ENCODE data around the gene TMA7.

DNA sequence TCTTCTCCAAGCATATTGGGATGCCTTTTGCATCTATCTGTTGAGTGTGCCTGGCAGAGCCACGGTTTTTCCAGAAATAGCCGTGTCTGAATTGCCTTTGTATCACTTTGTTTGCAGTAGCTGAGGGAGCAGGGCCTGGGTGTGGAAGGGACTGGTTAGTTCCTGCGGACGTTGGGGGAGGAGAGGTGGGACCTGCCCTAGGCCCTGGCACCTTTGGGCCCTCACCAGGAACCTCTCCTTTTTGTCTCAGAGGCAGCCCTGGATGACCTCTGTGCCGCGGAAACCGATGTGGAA is 25.1 kb downstream of the TMA7 start:
- no peak for TF ChIP-seq POLR2A (IDR thresholded peaks at IDR 0.05)
- TF ChIP-seq, protein P1, sequence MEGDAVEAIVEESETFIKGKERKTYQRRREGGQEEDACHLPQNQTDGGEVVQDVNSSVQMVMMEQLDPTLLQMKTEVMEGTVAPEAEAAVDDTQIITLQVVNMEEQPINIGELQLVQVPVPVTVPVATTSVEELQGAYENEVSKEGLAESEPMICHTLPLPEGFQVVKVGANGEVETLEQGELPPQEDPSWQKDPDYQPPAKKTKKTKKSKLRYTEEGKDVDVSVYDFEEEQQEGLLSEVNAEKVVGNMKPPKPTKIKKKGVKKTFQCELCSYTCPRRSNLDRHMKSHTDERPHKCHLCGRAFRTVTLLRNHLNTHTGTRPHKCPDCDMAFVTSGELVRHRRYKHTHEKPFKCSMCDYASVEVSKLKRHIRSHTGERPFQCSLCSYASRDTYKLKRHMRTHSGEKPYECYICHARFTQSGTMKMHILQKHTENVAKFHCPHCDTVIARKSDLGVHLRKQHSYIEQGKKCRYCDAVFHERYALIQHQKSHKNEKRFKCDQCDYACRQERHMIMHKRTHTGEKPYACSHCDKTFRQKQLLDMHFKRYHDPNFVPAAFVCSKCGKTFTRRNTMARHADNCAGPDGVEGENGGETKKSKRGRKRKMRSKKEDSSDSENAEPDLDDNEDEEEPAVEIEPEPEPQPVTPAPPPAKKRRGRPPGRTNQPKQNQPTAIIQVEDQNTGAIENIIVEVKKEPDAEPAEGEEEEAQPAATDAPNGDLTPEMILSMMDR (IDR thresholded peaks at IDR 0.05): no peak
